NCI-H82 (cell line): ENCODE data around the gene UROD.
"Not testable (repeated sequence)": the region's sequence is repeated elsewhere in the genome, so short reads cannot be mapped to it uniquely, and the experiment has no call there.

ENCODE experiments used
- DNase-seq: peaks from one replicate; lab custom pipeline; 2025; lab: John Stamatoyannopoulos, UW

Gene UROD

GRCh38 chr1:45038661-45039364, 26.8 kb downstream of the UROD start:
- DNase-seq, result no peak

- DNase-seq, result no peak
Observed at GRCh38 chr1:45040297-45040696, 28.2 kb downstream of the UROD start.

GRCh38 chr1:45043094-45043493, 31.0 kb downstream of the UROD start:
- no peak for DNase-seq

GRCh38 chr1:45044916-45045315, 32.9 kb downstream of the UROD start:
- no peak for DNase-seq

GRCh38 chr1:45047032-45047431, 35.0 kb downstream of the UROD start:
- no peak for DNase-seq

- no peak for DNase-seq
Observed at GRCh38 chr1:45051005-45051772, 39.1 kb downstream of the UROD start.

- DNase-seq, result no peak
Observed at GRCh38 chr1:45057542-45057941, 45.5 kb downstream of the UROD start.

GRCh38 chr1:45059829-45060228, 47.8 kb downstream of the UROD start:
- DNase-seq, result no peak

- DNase-seq, result not testable (repeated sequence)
Observed at GRCh38 chr1:45062463-45062862, 50.4 kb downstream of the UROD start.

GRCh38 chr1:45065083-45065482, 53.0 kb downstream of the UROD start:
- no peak for DNase-seq
